ENCODE results near the gene GOLGA6L4.
"Not testable (repeated sequence)": the region's sequence is repeated elsewhere in the genome, so short reads cannot be mapped to it uniquely, and the experiment has no call there.

GOLGA6L4 gene

GRCh38 chr15:84235573-84235972 lies at the start of gene GOLGA6L4:
Gene GOLGA6L4 (plus strand): TSS chr15:84235773. CDS start chr15:84235835, 62 bp downstream.
- not testable (repeated sequence) for DNase-seq

- DNase-seq = not testable (repeated sequence)
Observed at GRCh38 chr15:84192982-84193381, 42.6 kb upstream of the GOLGA6L4 start.

GRCh38 chr15:84195603-84196002 lies 40.0 kb upstream of the GOLGA6L4 start:
- not testable (repeated sequence) for DNase-seq

- not testable (repeated sequence) for DNase-seq
Observed at GRCh38 chr15:84196530-84197188, 38.9 kb upstream of the GOLGA6L4 start.

GRCh38 chr15:84199865-84200264 lies 35.7 kb upstream of the GOLGA6L4 start:
- DNase-seq = not testable (repeated sequence)

- DNase-seq = not testable (repeated sequence)
Observed at GRCh38 chr15:84246441-84246840, 10.9 kb downstream of the GOLGA6L4 start.

Data from stimulated activated CD4-positive, alpha-beta T cell treated with anti-CD3 and anti-CD28 coated beads, Interleukin-4, amount 100 ng/mL, for 24 hours (primary cell).